Neural cell (in vitro differentiated cells): ENCODE measurements around the gene STPG4. TPM values are rescaled to one million over a fixed set of nuclear protein-coding genes. Genes with fewer than 3 reads are reported as not detected.

Experiments
- polyA plus RNA-seq: library from polyadenylated mRNA; depleted of rRNA; stranded (reverse); fragments of >200 nt; gene quantifications from 2 replicates; pipeline ENCODE4 v1.2.3, GENCODE V29; 2014

Gene STPG4
- polyA plus RNA-seq, 1 donor from 2014 or later: not detected

Other genes starting within 250 kb of the STPG4 start
- gene MCFD2, start 239.5 kb downstream of the STPG4 start, polyA plus RNA-seq: 78.8 and 84.0 TPM in 2 replicates
- 12.0 and 17.0 TPM in 2 replicates for gene TTC7A, start 214.1 kb downstream of the STPG4 start, polyA plus RNA-seq
- 2,754 and 3,027 TPM in 2 replicates for gene CALM2, start 21.2 kb upstream of the STPG4 start, polyA plus RNA-seq
- 4.8 and 7.7 TPM in 2 replicates for gene EPCAM, start 214.0 kb upstream of the STPG4 start, polyA plus RNA-seq
- 93.3 and 105 TPM in 2 replicates for gene MSH2, start 247.8 kb upstream of the STPG4 start, polyA plus RNA-seq